A549 (cell line): ENCODE data around the gene NEDD4L.

Experiments used
- CBX2 ChIP-seq: fragments of 200-600 bp; sonication (generic); IDR thresholded peaks from 2 replicates; pipeline ENCODE4 v1.6.1; 2016; ENCODE audit warnings: low read depth, mild to moderate bottlenecking, borderline replicate concordance
- ESRRA ChIP-seq: fragments of 150-350 bp; IDR thresholded peaks from 2 replicates; pipeline ENCODE4 v1.6.1; 2014; ENCODE audit warnings: mild to moderate bottlenecking, low read length, borderline replicate concordance
- JUN ChIP-seq, 2 experiments: fragments of >200 bp; sonication (Bioruptor Twin); formaldehyde crosslinking; IDR thresholded peaks; 2 replicates in 1 of 2; 3 replicates in 1 of 2; pipeline ENCODE4 v1.6.1; 2016 to 2017
- MAZ ChIP-seq: fragments of 150-350 bp; IDR thresholded peaks from 2 replicates; pipeline ENCODE4 v1.6.1; 2014; ENCODE audit warnings: antibody characterized with exemption, low read depth, low read length, borderline replicate concordance
- POLR2A ChIP-seq: IDR thresholded peaks from 2 replicates; pipeline ENCODE4 v1.6.1; 2012; ENCODE audit warnings: mild to moderate bottlenecking, low read length
- SMC3 ChIP-seq: fragments of >200 bp; sonication (Bioruptor Twin); formaldehyde crosslinking; IDR thresholded peaks from 3 replicates; pipeline ENCODE4 v1.6.1; 2018; ENCODE audit warnings: inconsistent platforms
- TF ChIP-seq, protein P1 (sequence below): fragments of >200 bp; sonication (Bioruptor Twin); formaldehyde crosslinking; IDR thresholded peaks from 3 replicates; pipeline ENCODE4 v1.5.1; 2016

DNA sequence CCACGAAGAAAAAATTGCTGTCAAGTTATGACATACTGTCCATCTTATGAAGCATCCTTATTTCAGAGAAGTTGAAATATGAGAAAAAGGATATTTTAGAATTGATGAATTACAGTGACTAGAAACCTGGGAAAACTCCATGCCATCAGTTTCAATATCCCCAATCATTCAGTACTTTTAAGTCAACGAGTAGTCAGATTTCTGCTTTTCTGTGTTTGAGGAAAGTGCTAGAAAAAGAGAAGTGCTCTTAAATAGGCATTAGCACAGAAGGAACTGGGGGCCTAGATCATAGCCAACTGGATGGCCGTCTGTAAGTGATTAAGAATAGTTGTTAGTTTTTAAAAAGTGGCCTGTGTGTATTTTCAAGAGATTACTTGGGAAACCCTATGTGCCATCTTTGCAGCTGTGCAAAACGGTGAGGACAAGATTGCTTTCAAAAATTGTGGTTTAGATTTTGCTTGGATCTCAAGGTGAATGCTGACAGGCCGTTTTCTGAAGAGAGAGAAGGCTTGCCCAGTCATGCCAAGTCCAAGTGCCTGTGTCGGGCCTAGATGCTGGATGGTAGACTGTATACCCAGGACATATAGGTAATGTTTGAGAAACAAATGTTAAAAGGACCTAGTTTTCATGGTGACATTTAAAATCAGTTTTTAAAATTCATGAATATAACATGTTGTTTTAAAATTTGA, 5.1 kb downstream of the NEDD4L start:
- TF ChIP-seq CBX2 (no peak), MAZ (no peak), JUN (IDR thresholded peaks at IDR 0.05) (no peak), SMC3 (no peak), ESRRA (no peak), POLR2A (no peak)
- TF ChIP-seq, protein P1, sequence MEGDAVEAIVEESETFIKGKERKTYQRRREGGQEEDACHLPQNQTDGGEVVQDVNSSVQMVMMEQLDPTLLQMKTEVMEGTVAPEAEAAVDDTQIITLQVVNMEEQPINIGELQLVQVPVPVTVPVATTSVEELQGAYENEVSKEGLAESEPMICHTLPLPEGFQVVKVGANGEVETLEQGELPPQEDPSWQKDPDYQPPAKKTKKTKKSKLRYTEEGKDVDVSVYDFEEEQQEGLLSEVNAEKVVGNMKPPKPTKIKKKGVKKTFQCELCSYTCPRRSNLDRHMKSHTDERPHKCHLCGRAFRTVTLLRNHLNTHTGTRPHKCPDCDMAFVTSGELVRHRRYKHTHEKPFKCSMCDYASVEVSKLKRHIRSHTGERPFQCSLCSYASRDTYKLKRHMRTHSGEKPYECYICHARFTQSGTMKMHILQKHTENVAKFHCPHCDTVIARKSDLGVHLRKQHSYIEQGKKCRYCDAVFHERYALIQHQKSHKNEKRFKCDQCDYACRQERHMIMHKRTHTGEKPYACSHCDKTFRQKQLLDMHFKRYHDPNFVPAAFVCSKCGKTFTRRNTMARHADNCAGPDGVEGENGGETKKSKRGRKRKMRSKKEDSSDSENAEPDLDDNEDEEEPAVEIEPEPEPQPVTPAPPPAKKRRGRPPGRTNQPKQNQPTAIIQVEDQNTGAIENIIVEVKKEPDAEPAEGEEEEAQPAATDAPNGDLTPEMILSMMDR = no peak
